MM.1S (cell line): ENCODE results near the gene HRH2.

Source experiments
- EZH2phosphoT487 ChIP-seq: fragments of 300-600 bp; sonication (generic); IDR thresholded peaks from 2 replicates; pipeline ENCODE4 v1.6.1; 2018; ENCODE audit warnings: antibody characterized with exemption, low read length
- TF ChIP-seq, protein P1 (sequence below): fragments of 300-600 bp; sonication (generic); IDR thresholded peaks from 2 replicates; pipeline ENCODE4 v1.5.1; 2016; ENCODE audit warnings: antibody characterized with exemption, low read length, mixed read lengths

- TF ChIP-seq, protein P1, sequence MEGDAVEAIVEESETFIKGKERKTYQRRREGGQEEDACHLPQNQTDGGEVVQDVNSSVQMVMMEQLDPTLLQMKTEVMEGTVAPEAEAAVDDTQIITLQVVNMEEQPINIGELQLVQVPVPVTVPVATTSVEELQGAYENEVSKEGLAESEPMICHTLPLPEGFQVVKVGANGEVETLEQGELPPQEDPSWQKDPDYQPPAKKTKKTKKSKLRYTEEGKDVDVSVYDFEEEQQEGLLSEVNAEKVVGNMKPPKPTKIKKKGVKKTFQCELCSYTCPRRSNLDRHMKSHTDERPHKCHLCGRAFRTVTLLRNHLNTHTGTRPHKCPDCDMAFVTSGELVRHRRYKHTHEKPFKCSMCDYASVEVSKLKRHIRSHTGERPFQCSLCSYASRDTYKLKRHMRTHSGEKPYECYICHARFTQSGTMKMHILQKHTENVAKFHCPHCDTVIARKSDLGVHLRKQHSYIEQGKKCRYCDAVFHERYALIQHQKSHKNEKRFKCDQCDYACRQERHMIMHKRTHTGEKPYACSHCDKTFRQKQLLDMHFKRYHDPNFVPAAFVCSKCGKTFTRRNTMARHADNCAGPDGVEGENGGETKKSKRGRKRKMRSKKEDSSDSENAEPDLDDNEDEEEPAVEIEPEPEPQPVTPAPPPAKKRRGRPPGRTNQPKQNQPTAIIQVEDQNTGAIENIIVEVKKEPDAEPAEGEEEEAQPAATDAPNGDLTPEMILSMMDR, result no peak
- TF ChIP-seq EZH2phosphoT487, result no peak
Measured at GRCh38 chr5:175734016-175734415, 76.1 kb downstream of the HRH2 start.
